Pancreas (tissue), 10 donors: Measurements from ENCODE around the gene ERBB4. TPM values are rescaled to one million over a fixed set of nuclear protein-coding genes. Genes with fewer than 3 reads are reported as not detected.

Experiments used
- ATAC-seq, 4 donors: fragments of 200-7000 bp; cut with Tn5 transposase; one replicate each; pipeline versions ENCODE4 v1.8.0 to v1.9.1; 2020; ENCODE audit warnings: mild to moderate bottlenecking in 4 of 4, moderate library complexity in 4 of 4
- DNase-seq, 6 donors: peaks; one replicate each; pipeline ENCODE4 v3.0.0-alpha.2; 2020
- FAIRE-seq: peaks from 2 replicates; lab custom pipeline; 2012; peaks lifted over from hg19 to GRCh38; lab: Jason Lieb, UNC
- H3K27ac ChIP-seq, 4 donors: fragments of 200-600 bp; sonication (generic); 1 replicate in 3 of 4; 2 replicates in 1 of 4; pipeline versions ENCODE4 v1.5.0 to v1.8.0; 2020
- H3K27me3 ChIP-seq, 4 donors: fragments of 200-600 bp; one replicate each; pipeline ENCODE4 v1.8.0; 2021
- H3K36me3 ChIP-seq, 3 donors: fragments of 200-600 bp; sonication (generic) in 1 of 3; one replicate each; pipeline versions ENCODE4 v1.5.0 to v1.8.0; 2020 to 2021
- H3K4me1 ChIP-seq, 3 donors: fragments of 200-600 bp; one replicate each; pipeline ENCODE4 v1.8.0; 2021
- H3K4me3 ChIP-seq, 4 donors: fragments of 200-600 bp; sonication (generic) in 2 of 4; one replicate each; pipeline versions ENCODE4 v1.5.0 to v1.8.0; 2020 to 2021
- H3K9me3 ChIP-seq, 4 donors: fragments of 200-600 bp; one replicate each; pipeline ENCODE4 v1.8.0; 2021
- WGBS, 2 donors: extraction: QIAGEN DNeasy Blood & Tissue Kit; methylation state at CpG; one replicate each; pipeline ENCODE4 v1.1.7; 2013; 5-methylcytosine and 5-hydroxymethylcytosine counted together
- intact Hi-C, 3 donors: fragments of 100-400 bp; cut with DNase I; formaldehyde crosslinking; loops; one replicate each; pipeline versions ENCODE4 v1.11.1 to v1.14.2; 2022
- polyA plus RNA-seq, 2 donors: library from polyadenylated mRNA; stranded (reverse); fragments of 200-250 nt; gene quantifications; one replicate each; pipeline ENCODE4 v1.2.3, GENCODE V29; 2013
- total RNA-seq, 6 donors: library from RNA; stranded (reverse); fragmentation: NEBNext Ultra II Directional in 4 of 6; extraction: Animal tissue kit (Norgen Biotek cat#: 25700) in 4 of 6; gene quantifications; one replicate each; pipeline versions ENCODE4 v1.2.1 to v1.2.4, GENCODE V29; 2021 to 2023
- TF ChIP-seq, protein P1 (sequence below), 4 donors: fragments of 200-600 bp; sonication (generic) in 3 of 4; IDR thresholded peaks; one replicate each; pipeline versions ENCODE4 v1.5.0 to v1.8.0; 2021; ENCODE audit warnings: antibody characterized with exemption in 4 of 4
- donor health status: healthy with polysubstance abuse.
- donor health status: DM: no; HTN: no; CAD: no; lungs with moderate emphysema.
- donor health status: DM: no; HTN: no; CAD: no.
- donor health status: control.
- donor health status: control.
- donor health status: Bipolar disorder and iron deficiency.
- donor health status: DM: yes; HTN: yes; CAD: no.
- donor health status: DM: no; HTN: no; CAD: no.
- donor health status: DM: no; HTN: no; CAD: no.
- donor health status: DM: yes; HTN: yes; CAD: no.

The ERBB4 gene
- total and polyA plus RNA-seq, 8 donors: 0.30 to 5.0 (median 3.3) TPM

DNA sequence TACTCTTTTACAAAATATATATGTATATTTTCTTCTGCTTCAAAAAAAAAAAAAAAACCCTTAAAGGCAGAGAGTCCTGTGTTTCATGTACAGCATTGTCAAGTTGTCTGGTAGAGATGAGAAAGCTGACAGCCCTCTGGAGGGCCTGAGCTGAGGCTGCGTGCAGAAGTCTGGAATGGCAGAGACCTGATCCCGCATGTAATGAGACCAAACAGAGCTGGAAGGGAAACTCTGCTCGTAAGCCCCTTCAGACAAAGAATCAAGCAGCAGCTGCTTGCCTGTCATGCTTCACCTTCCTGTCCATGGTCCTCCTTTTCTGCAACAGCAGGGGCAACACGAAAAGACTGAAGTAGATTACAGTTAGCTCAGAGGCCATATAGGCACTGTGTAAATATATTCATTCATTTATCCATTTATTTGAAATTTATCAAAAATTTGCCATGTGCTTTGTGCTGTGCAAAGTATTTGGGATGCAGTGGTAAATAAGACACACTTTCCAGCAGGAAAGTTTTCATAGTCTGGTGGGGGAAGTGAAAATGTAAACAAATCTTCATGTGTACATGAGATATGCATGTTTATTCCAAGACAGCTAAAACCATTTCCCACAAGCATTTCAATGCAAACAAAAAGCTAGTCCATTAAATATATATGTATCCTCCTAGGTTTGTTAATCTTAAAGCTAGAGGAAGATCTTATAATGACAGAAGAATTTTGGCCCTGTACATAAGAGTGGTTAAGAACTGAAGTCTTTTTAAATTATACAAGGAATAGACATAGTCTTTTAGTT lies 1069.5 kb downstream of the ERBB4 start:
- ATAC-seq: no peak
- Histone ChIP-seq H3K4me3 (no peak overlapping the region), H3K9me3 (no peaks in the 10 kb centered on the region), H3K36me3 (no peaks in the 10 kb centered on the region), H3K27me3 (no peaks in the 10 kb centered on the region), H3K4me1 (no peaks in the 10 kb centered on the region), H3K27ac (no peak overlapping the region)
- no peak for FAIRE-seq
- TF ChIP-seq, protein P1, sequence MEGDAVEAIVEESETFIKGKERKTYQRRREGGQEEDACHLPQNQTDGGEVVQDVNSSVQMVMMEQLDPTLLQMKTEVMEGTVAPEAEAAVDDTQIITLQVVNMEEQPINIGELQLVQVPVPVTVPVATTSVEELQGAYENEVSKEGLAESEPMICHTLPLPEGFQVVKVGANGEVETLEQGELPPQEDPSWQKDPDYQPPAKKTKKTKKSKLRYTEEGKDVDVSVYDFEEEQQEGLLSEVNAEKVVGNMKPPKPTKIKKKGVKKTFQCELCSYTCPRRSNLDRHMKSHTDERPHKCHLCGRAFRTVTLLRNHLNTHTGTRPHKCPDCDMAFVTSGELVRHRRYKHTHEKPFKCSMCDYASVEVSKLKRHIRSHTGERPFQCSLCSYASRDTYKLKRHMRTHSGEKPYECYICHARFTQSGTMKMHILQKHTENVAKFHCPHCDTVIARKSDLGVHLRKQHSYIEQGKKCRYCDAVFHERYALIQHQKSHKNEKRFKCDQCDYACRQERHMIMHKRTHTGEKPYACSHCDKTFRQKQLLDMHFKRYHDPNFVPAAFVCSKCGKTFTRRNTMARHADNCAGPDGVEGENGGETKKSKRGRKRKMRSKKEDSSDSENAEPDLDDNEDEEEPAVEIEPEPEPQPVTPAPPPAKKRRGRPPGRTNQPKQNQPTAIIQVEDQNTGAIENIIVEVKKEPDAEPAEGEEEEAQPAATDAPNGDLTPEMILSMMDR (IDR thresholded peaks at IDR 0.05): no peak
- intact Hi-C loops: no loop called here
- WGBS, 2 donors: 63 to 64% methylated on average over 4 of the region's 4 CpGs
- DNase-seq: no peak

DNA sequence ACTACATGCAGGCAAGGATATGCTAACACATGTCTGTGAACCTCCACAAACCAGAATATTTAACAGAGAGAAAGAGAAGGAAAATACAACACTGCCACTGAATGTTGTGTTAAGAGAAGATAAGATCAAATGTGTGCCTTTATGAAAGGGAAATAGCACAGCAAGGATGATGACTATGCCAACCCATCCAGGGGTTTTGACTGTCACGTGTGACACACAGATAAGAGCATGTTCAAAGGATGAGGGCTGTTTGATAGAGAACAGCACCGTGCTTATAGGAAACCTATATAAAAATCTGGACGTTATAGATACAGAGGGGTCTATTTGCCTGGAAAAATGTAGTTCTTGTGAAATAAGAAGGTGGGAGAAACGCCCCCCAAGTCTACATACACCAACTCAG lies 1070.4 kb downstream of the ERBB4 start:
- intact Hi-C loops: no loop called here
- no peak for ATAC-seq

DNA sequence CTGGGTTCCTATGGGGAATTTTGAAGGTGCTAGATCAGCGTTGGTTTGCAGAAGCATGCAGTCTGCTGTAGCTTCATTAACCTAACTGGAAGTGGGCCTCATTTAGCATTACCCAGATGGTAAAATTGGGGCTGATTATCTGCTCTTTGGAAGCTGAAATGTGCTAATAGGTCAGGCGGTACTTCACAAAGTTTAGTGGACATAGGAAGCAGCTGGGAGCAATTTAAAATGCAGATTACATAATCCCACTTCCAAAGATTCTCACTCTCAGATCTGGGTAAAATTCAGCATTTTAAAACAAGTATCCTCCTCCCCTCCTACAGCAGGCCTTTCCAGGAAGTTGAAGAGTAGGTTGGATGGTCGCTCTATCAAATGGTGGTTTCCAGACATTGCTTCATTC lies 1075.2 kb downstream of the ERBB4 start:
- Histone ChIP-seq H3K27ac (no peak overlapping the region), H3K9me3 (no peaks in the 10 kb centered on the region), H3K4me1 (no peaks in the 10 kb centered on the region), H3K36me3 (no peaks in the 10 kb centered on the region), H3K4me3 (no peak overlapping the region), H3K27me3 (no peaks in the 10 kb centered on the region)
- FAIRE-seq (no peak), ATAC-seq (no peak), DNase-seq (no peak)
- 75 to 77% methylated on average over 3 of the region's 3 CpGs for WGBS, 2 donors
- intact Hi-C loops: no loop called here
- TF ChIP-seq, protein P1 (IDR thresholded peaks at IDR 0.05): no peak

More for the DNA sequence above, 1070.4 kb downstream of the ERBB4 start:
- no peak for FAIRE-seq
- no peak for DNase-seq
- TF ChIP-seq, protein P1 (IDR thresholded peaks at IDR 0.05): no peak
- no peaks in the 10 kb centered on the region for H3K9me3 ChIP-seq
- no peaks in the 10 kb centered on the region for H3K27me3 ChIP-seq
- WGBS, 2 donors: 60 to 62% methylated on average over 4 of the region's 4 CpGs
- no peak overlapping the region for H3K27ac ChIP-seq
- H3K4me1 ChIP-seq: no peaks in the 10 kb centered on the region
- no peaks in the 10 kb centered on the region for H3K36me3 ChIP-seq
- H3K4me3 ChIP-seq: no peak overlapping the region

DNA sequence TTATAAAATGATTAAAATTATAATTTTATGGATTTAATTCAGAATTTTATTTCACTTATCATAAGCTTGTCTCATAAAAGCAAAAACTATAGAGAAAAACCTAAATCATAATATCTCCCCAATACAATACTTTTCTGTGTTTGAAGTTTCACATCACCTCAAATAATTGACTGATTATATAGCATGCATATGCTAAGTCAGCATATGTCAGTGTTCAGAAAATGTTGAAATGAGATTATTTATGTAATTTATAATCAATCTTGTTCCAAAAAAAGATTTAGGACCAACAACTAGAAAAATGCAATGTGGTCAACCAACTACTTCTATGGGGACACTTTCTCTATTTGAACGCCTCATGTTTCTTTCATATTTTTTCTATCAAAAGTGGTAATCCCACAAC lies 1079.6 kb downstream of the ERBB4 start:
- no peak overlapping the region for H3K27ac ChIP-seq
- ATAC-seq (no peak), DNase-seq (no peak), FAIRE-seq (no peak)
- H3K27me3 ChIP-seq: no peaks in the 10 kb centered on the region
- no peaks in the 10 kb centered on the region for H3K4me1 ChIP-seq
- H3K9me3 ChIP-seq: no peaks in the 10 kb centered on the region
- intact Hi-C loops: no loop called here
- TF ChIP-seq, protein P1 (IDR thresholded peaks at IDR 0.05): no peak
- H3K4me3 ChIP-seq: no peak overlapping the region
- WGBS, 2 donors: 82 to 100% methylated on average over 1 of the region's 1 CpG
- H3K36me3 ChIP-seq: no peaks in the 10 kb centered on the region

- DNase-seq (no peak), FAIRE-seq (no peak), ATAC-seq (no peak)
- Histone ChIP-seq H3K4me3 (no peak overlapping the region), H3K27me3 (no peaks in the 10 kb centered on the region), H3K36me3 (no peaks in the 10 kb centered on the region), H3K4me1 (no peaks in the 10 kb centered on the region), H3K27ac (no peak overlapping the region), H3K9me3 (no peaks in the 10 kb centered on the region)
- TF ChIP-seq, protein P1 (IDR thresholded peaks at IDR 0.05): no peak
- 36 to 38% methylated on average over 2 of the region's 2 CpGs for WGBS, 2 donors
- intact Hi-C loops: no loop called here
Measured at GRCh38 chr2:211457325-211457724, 1081.3 kb downstream of the ERBB4 start.
